ENCODE results near the gene ALOX5. TPM values are rescaled to one million over a fixed set of nuclear protein-coding genes. Genes with fewer than 3 reads are reported as not detected.

Gene ALOX5
- total and polyA plus RNA-seq, 2 experiments from 2014 or later = 3.7 to 5.4 TPM

DNA sequence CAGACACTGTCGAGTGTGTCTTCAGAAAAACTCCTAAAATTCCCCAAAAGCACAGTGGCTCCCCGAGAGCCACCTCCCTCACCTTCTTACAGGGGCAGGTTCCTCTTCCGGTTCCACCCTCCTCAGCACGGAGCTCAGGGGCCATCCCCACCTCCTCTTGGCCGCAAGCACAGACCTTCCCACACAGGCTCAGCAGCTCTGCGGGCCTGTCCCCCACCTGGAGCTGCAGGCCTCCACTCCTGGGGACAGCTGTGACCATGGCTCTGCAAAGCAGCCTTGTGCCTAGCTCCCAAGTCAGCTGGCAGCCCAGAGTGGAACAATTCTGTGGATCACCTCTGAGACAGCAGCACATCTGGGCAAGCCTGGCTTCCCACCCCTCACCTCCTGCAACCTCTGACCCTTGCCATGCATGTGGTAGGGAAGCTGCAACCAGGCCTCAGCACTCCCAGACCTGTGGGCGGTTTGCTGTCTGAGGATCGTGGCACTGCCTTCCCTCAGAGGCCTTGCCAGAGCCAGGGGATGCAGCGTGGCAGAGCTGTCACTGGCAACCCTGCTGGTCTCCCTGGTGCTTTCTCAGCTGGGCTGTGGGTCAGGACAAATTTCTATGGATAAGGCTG is 79.7 kb downstream of the ALOX5 start:
- Histone ChIP-seq H3K4me2 (no peak overlapping the region), H3F3A (replicated peaks; ENCODE audit: low read depth) (no peaks in the 10 kb centered on the region), H3K27me3 (ENCODE audit: insufficient read depth) (no peaks in the 10 kb centered on the region), H3K4me1 (ENCODE audit: insufficient read depth) (no peaks in the 10 kb centered on the region), H2AFZ (no peak overlapping the region), H4K20me1 (replicated peaks; ENCODE audit: insufficient read depth) (no peaks in the 10 kb centered on the region), H3K79me2 (replicated peaks; ENCODE audit: insufficient read depth) (no peaks in the 10 kb centered on the region), H3K36me3 (ENCODE audit: insufficient read depth) (no peaks in the 10 kb centered on the region), H3K9me2 (ENCODE audit: insufficient read depth) (no peaks in the 10 kb centered on the region), H3K4me3 (no peak overlapping the region), H3K27ac (ENCODE audit: low read depth) (no peak overlapping the region)
- Mint-ChIP-seq H3K4me1 (no peaks in the 10 kb centered on the region), H3K27ac (peak overlapping the region; percentile 89; the same call in 1 of the 2 replicates), H3K27me3 (ENCODE audit: insufficient read depth, low read depth, poor library complexity) (peaks cover 4% of the 10 kb centered on the region), H3K4me3 (no peak overlapping the region), H3K36me3 (ENCODE audit: low read depth) (peaks cover 5% of the 10 kb centered on the region; the same call in 1 of the 3 replicates), H3K9me3 (no peaks in the 10 kb centered on the region)
- TF ChIP-seq, protein P1, sequence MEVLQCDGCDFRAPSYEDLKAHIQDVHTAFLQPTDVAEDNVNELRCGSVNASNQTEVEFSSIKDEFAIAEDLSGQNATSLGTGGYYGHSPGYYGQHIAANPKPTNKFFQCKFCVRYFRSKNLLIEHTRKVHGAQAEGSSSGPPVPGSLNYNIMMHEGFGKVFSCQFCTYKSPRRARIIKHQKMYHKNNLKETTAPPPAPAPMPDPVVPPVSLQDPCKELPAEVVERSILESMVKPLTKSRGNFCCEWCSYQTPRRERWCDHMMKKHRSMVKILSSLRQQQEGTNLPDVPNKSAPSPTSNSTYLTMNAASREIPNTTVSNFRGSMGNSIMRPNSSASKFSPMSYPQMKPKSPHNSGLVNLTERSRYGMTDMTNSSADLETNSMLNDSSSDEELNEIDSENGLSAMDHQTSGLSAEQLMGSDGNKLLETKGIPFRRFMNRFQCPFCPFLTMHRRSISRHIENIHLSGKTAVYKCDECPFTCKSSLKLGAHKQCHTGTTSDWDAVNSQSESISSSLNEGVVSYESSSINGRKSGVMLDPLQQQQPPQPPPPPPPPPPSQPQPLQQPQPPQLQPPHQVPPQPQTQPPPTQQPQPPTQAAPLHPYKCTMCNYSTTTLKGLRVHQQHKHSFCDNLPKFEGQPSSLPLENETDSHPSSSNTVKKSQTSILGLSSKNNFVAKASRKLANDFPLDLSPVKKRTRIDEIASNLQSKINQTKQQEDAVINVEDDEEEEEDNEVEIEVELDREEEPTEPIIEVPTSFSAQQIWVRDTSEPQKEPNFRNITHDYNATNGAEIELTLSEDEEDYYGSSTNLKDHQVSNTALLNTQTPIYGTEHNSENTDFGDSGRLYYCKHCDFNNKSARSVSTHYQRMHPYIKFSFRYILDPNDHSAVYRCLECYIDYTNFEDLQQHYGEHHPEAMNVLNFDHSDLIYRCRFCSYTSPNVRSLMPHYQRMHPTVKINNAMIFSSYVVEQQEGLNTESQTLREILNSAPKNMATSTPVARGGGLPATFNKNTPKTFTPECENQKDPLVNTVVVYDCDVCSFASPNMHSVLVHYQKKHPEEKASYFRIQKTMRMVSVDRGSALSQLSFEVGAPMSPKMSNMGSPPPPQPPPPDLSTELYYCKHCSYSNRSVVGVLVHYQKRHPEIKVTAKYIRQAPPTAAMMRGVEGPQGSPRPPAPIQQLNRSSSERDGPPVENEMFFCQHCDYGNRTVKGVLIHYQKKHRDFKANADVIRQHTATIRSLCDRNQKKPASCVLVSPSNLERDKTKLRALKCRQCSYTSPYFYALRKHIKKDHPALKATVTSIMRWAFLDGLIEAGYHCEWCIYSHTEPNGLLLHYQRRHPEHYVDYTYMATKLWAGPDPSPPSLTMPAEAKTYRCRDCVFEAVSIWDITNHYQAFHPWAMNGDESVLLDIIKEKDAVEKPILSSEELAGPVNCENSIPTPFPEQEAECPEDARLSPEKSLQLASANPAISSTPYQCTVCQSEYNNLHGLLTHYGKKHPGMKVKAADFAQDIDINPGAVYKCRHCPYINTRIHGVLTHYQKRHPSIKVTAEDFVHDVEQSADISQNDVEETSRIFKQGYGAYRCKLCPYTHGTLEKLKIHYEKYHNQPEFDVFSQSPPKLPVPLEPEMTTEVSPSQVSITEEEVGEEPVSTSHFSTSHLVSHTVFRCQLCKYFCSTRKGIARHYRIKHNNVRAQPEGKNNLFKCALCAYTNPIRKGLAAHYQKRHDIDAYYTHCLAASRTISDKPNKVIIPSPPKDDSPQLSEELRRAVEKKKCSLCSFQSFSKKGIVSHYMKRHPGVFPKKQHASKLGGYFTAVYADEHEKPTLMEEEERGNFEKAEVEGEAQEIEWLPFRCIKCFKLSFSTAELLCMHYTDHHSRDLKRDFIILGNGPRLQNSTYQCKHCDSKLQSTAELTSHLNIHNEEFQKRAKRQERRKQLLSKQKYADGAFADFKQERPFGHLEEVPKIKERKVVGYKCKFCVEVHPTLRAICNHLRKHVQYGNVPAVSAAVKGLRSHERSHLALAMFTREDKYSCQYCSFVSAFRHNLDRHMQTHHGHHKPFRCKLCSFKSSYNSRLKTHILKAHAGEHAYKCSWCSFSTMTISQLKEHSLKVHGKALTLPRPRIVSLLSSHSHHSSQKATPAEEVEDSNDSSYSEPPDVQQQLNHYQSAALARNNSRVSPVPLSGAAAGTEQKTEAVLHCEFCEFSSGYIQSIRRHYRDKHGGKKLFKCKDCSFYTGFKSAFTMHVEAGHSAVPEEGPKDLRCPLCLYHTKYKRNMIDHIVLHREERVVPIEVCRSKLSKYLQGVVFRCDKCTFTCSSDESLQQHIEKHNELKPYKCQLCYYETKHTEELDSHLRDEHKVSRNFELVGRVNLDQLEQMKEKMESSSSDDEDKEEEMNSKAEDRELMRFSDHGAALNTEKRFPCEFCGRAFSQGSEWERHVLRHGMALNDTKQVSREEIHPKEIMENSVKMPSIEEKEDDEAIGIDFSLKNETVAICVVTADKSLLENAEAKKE (CRISPR knock-in tag; IDR thresholded peaks at IDR 0.05) = no peak
- TF ChIP-seq STAT1 (IDR thresholded peaks at IDR 0.05; ENCODE audit: unreplicated experiment) (no peak), POLR2AphosphoS5 (IDR thresholded peaks at IDR 0.05; ENCODE audit: low read depth) (no peak), NANOG (IDR thresholded peaks at IDR 0.05; ENCODE audit: borderline replicate concordance) (no peak), REST (IDR thresholded peaks at IDR 0.05; ENCODE audit: unreplicated experiment) (no peak), ETS1 (IDR thresholded peaks at IDR 0.05) (no peak), ZNF114 (CRISPR knock-in tag; IDR thresholded peaks at IDR 0.05) (no peak)
- ATAC-seq (peak; percentile 39; the same call in 2 of the 3 replicates), DNase-seq (ENCODE audit: low spot score) (no peak)

All from GM23338 (cell line).